ENCODE data around the gene IL4.
"Not testable (repeated sequence)": the region's sequence is repeated elsewhere in the genome, so short reads cannot be mapped to it uniquely, and the experiment has no call there.

Gene IL4

GRCh38 chr5:132688536-132689339 is 14.9 kb downstream of the IL4 start:
- FAIRE-seq (no peak), DNase-seq (ENCODE audit: insufficient read length) (no peak)
- no peak for TF ChIP-seq TAF1 (IDR thresholded peaks at IDR 0.05; ENCODE audit: borderline replicate concordance, low read depth, low read length)
- TF ChIP-seq POLR2A (IDR thresholded peaks at IDR 0.05; ENCODE audit: low read depth, low read length) = no peak
- TF ChIP-seq POLR2AphosphoS5 (IDR thresholded peaks at IDR 0.05; ENCODE audit: low read depth, low read length) = no peak

- no peak for FAIRE-seq
- no peak for DNase-seq (ENCODE audit: insufficient read length)
- TF ChIP-seq TAF1 (IDR thresholded peaks at IDR 0.05; ENCODE audit: borderline replicate concordance, low read depth, low read length) = no peak
- no peak for TF ChIP-seq POLR2A (IDR thresholded peaks at IDR 0.05; ENCODE audit: low read depth, low read length)
- no peak for TF ChIP-seq POLR2AphosphoS5 (IDR thresholded peaks at IDR 0.05; ENCODE audit: low read depth, low read length)
These were observed 15.7 kb downstream of the IL4 start for GRCh38 chr5:132689513-132689912.

GRCh38 chr5:132690156-132690555 is 16.4 kb downstream of the IL4 start:
- TF ChIP-seq TAF1 (IDR thresholded peaks at IDR 0.05; ENCODE audit: borderline replicate concordance, low read depth, low read length) = no peak
- TF ChIP-seq POLR2A (IDR thresholded peaks at IDR 0.05; ENCODE audit: low read depth, low read length) = no peak
- TF ChIP-seq POLR2AphosphoS5 (IDR thresholded peaks at IDR 0.05; ENCODE audit: low read depth, low read length) = no peak
- FAIRE-seq (no peak), DNase-seq (ENCODE audit: insufficient read length) (no peak)

DNA sequence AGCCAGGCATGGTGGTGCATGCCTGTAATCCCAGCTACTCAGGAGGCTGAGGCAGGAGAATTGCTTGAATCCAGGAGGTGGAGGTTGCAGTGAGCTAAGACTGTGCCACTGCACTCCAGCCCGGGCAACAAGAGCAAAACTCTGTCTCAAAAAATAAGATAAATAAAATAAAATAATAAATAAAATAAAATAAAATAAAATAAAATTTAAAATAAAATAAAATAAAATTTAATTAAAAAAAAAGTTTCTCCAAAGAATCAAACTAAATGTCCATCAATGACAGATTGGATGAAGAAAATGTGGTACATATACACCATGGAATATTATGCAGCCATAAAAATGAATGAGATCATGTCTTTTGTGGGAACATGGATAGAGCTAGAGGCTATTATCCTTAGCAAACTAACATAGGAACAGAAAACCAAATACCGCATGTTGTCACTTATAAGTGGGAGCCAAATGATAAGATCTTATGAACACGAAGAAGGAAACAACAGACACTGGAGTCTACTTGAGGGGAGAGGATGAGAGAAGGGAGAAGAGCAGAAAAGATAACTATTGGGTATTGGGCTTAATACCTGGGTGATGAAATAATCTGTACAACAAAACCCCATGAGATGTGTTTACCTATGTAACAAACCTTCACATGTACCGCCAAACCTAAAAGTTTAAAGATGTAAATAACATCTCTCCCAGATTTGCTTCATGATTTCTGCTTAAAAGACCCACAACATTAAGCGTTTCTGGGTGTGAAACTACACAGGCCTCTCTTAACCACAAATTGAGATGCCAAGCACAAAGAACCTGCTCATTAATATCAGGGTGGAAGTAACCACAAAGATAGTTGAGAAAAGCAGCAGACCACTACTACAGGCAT is 18.2 kb downstream of the IL4 start:
- not testable (repeated sequence) for DNase-seq (ENCODE audit: insufficient read length); FAIRE-seq

- TF ChIP-seq POLR2AphosphoS5 (IDR thresholded peaks at IDR 0.05; ENCODE audit: low read depth, low read length) = no peak
- TF ChIP-seq POLR2A (IDR thresholded peaks at IDR 0.05; ENCODE audit: low read depth, low read length) = no peak
- TF ChIP-seq TAF1 (IDR thresholded peaks at IDR 0.05; ENCODE audit: borderline replicate concordance, low read depth, low read length) = no peak
- FAIRE-seq = no peak
- DNase-seq (ENCODE audit: insufficient read length) = no peak
These were observed 18.8 kb downstream of the IL4 start for GRCh38 chr5:132692632-132692967.

DNA sequence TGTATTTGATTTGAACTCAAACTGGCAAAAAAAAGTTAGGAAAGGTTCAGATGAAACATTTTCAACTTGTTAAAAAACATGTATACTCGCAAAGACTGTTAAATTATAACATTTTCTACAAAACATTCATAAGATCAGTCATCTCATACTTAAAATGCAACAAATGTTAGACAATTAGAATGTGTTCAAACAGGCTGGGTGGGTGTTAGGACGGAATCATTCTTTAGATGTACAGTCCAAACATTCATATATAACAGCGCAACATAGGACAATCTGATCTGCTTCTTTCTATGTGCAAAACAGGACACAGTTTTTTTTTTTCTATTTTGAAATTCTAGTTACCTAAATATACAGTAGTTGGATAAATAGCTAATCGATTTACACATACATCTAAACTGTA is 22.2 kb downstream of the IL4 start:
- no peak for TF ChIP-seq TAF1 (IDR thresholded peaks at IDR 0.05; ENCODE audit: borderline replicate concordance, low read depth, low read length)
- TF ChIP-seq POLR2A (IDR thresholded peaks at IDR 0.05; ENCODE audit: low read depth, low read length) = no peak
- no peak for TF ChIP-seq POLR2AphosphoS5 (IDR thresholded peaks at IDR 0.05; ENCODE audit: low read depth, low read length)
- no peak for DNase-seq (ENCODE audit: insufficient read length)
- no peak for FAIRE-seq

DNA sequence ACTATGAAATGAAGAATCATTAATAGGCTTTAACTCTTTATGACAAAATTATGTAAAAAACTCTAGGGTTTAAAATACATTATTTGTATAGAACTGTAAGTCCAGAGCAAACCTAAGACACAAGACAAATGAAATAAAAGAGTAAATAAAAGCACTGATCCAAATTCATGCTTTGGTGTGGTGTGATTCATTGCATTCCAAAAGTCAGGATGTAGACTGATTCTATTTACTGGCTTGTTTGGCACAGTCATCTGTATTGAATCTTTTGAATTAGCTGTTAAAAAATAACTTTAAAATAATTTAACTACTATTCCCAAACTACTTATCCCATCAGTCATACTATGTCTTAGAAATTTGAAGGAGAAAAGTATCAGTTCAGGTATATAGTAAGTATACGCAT is 31.1 kb downstream of the IL4 start:
- no peak for TF ChIP-seq POLR2AphosphoS5 (IDR thresholded peaks at IDR 0.05; ENCODE audit: low read depth, low read length)
- FAIRE-seq (no peak), DNase-seq (ENCODE audit: insufficient read length) (no peak)

DNA sequence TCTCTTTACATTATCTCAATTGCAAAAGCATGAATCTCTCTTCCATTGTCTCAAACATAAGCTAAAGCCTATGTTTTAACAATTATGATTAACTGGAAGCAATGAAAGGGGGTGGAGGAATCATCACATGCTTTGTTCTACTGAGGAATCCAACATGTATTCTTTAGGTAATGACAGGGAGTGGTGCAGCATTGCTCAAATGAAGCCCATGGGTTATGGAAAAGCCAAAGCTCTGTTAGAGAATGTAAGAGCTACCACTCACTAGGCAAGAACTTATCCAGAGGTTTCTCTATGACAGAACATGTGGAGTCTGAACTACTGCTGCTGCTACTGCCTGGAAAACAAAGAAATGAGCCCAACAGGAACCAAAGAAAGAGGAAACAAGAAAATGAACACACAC is 34.9 kb downstream of the IL4 start:
- no peak for DNase-seq (ENCODE audit: insufficient read length)
- no peak for FAIRE-seq
- TF ChIP-seq TAF1 (IDR thresholded peaks at IDR 0.05; ENCODE audit: borderline replicate concordance, low read depth, low read length) = no peak
- TF ChIP-seq POLR2AphosphoS5 (IDR thresholded peaks at IDR 0.05; ENCODE audit: low read depth, low read length) = no peak
- no peak for TF ChIP-seq POLR2A (IDR thresholded peaks at IDR 0.05; ENCODE audit: low read depth, low read length)

- TF ChIP-seq TAF1 (IDR thresholded peaks at IDR 0.05; ENCODE audit: borderline replicate concordance, low read depth, low read length) = no peak
- no peak for TF ChIP-seq POLR2A (IDR thresholded peaks at IDR 0.05; ENCODE audit: low read depth, low read length)
- no peak for TF ChIP-seq POLR2AphosphoS5 (IDR thresholded peaks at IDR 0.05; ENCODE audit: low read depth, low read length)
- DNase-seq (ENCODE audit: insufficient read length) (no peak), FAIRE-seq (peak; percentile 66)
These were observed 40.9 kb downstream of the IL4 start for GRCh38 chr5:132714456-132715307.

GRCh38 chr5:132718544-132719312 is 44.9 kb downstream of the IL4 start:
- DNase-seq (ENCODE audit: insufficient read length) = no peak
- no peak for TF ChIP-seq TAF1 (IDR thresholded peaks at IDR 0.05; ENCODE audit: borderline replicate concordance, low read depth, low read length)
- no peak for TF ChIP-seq POLR2A (IDR thresholded peaks at IDR 0.05; ENCODE audit: low read depth, low read length)
- no peak for TF ChIP-seq POLR2AphosphoS5 (IDR thresholded peaks at IDR 0.05; ENCODE audit: low read depth, low read length)
- no peak for FAIRE-seq

DNA sequence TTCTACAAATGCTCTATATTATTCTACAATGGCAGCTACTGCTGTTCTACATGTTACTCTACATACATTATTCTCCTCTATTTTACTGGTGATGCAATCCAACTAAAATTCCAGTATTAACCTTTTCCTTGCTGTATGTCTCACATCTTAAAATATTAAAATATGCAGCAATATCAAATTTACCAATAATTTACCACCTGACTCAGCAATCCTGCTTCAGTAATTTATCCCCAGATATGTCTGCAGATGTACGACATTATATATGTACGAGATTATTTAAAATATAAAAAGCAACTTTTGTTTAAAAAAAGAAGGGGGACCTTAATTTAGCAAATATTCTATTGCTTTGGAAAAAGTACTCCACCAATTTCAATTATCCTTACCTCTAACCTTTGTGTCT is 52.0 kb downstream of the IL4 start:
- no peak for TF ChIP-seq POLR2AphosphoS5 (IDR thresholded peaks at IDR 0.05; ENCODE audit: low read depth, low read length)
- TF ChIP-seq POLR2A (IDR thresholded peaks at IDR 0.05; ENCODE audit: low read depth, low read length) = no peak
- TF ChIP-seq TAF1 (IDR thresholded peaks at IDR 0.05; ENCODE audit: borderline replicate concordance, low read depth, low read length) = no peak
- FAIRE-seq (no peak), DNase-seq (ENCODE audit: insufficient read length) (no peak)

Data from GM12892 (cell line).